GM19025 (cell line): ENCODE measurements around the gene CYP4B1.
"Not testable (repeated sequence)": the region's sequence is repeated elsewhere in the genome, so short reads cannot be mapped to it uniquely, and the experiment has no call there.

Experiments used
- ATAC-seq: cut with Tn5 transposase; IDR thresholded peaks from one replicate; pipeline ENCODE4 v1.9.1; 2021; ENCODE audit warnings: mild to moderate bottlenecking, low read depth, moderate library complexity; ENCODE audit not compliant: unreplicated experiment

CYP4B1 gene

GRCh38 chr1:46798810-46799209 lies at the start of gene CYP4B1:
CYP4B1 (plus strand) TSS chr1:46799046; CDS start chr1:46799082, 36 bp downstream.
- no peak for ATAC-seq

- no peak for ATAC-seq
These were observed 49.4 kb upstream of the CYP4B1 start for GRCh38 chr1:46749404-46749803.

DNA sequence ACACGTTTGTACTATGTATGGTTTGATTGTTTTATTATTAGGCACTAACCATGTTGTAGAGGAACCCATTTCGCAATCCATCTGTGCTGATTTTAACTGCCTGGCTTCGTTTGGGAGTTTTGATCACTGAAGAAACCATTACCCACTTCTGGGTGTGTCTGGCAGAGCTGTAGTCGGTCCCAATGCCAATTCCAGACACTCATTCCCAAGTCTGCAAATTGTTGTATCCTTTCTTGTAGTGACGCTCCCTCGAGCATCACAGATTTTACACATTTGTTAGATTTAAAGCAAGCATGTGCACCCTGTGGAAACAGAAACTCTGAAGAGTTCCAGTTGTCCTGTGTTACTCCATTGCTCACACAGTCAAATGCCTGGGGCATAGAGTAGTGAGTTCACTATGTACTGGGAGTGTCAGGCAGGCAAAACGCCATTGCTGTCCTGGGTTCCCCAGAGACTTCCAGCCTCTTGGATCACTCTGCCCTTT lies 48.9 kb upstream of the CYP4B1 start:
- no peak for ATAC-seq

DNA sequence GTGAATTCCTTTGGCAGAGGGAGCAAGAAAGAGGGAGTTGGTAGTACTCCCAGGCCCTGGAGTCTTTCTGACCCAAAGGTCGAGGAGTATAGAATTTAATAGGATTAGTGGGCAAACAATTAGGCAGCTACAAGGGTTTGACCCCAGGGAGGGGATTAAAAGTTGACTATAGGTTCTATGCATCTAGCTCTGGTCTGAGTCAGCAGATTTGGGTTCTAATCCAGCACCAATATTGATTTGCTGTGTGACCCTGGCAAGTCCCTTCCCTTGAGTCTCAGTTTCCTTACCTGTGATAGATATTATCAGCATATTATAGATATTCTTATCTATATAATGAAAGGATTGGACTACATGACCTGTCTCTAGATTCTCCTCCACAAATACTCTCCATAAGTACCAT lies 44.9 kb upstream of the CYP4B1 start:
- no peak for ATAC-seq

- not testable (repeated sequence) for ATAC-seq
These were observed 44.1 kb upstream of the CYP4B1 start for GRCh38 chr1:46754707-46755106.

DNA sequence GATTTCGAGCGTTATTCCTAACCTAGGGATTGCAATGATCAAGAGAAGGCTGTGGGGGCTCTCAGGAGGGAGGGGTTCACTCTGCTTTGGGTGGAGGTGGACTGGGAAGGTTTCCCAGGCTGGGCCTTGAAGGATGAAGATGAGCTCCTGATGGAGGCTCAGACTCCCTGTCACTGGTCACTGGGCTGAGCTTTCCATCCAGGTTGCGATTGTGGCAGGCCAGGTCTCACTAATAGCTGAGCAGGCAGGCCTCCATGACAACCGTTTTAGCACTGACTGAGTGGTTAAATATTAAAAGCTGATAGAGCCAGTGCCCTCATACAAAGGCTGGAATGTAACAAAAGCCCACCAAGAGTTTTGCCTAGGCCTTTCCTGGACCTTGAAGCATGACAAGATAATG lies 43.7 kb upstream of the CYP4B1 start:
- no peak for ATAC-seq

- ATAC-seq: no peak
These were observed 41.4 kb upstream of the CYP4B1 start for GRCh38 chr1:46757247-46757955.

DNA sequence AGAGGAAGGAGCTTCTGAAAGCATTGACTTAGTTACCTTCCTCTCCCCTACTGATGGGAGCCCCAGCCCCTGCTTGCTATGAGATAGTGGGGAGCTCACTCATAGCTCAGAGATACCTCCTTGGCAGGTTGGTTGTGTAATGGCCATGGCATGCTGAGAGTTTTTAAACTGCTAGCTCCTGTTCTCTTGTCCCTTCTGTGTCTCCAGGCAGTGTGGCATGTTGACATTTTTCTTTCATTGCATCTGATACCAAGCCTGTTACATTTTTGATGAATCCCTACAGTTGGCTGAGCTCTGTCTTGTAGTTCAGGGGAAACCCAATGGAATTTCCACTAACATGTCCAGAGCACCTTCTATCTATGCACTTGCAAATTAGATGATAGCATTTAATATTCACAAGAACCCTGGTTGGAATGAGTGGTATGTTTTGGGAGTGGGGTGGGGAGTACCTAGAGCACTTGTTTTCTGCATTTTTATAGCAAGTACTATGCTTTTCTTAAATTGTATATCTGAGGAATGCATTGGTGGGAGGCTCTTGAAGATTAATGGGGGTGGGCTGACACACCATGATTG lies 40.8 kb upstream of the CYP4B1 start:
- no peak for ATAC-seq

GRCh38 chr1:46760558-46761166 lies 38.2 kb upstream of the CYP4B1 start:
- ATAC-seq: no peak

- ATAC-seq: no peak
These were observed 37.1 kb upstream of the CYP4B1 start for GRCh38 chr1:46761740-46762139.

DNA sequence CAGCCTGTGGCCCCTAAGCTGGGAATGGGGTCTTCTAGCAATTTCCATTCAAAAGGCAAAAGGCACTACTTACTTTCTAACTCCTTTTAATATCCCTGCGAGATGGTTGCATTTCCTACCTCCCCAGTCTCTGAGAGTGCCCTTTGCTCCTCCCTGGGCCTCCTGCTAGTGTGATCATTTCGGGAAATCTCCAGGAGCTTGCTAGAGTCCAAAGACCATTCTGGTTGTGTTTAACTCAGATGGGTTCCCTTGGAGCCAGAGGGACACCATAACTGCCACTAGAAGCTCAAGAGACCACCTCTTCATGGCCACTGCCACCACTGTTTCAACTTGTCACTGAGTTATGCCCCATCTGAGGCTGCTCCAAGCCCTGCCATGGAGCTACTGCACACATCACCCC lies 34.4 kb upstream of the CYP4B1 start:
- no peak for ATAC-seq

DNA sequence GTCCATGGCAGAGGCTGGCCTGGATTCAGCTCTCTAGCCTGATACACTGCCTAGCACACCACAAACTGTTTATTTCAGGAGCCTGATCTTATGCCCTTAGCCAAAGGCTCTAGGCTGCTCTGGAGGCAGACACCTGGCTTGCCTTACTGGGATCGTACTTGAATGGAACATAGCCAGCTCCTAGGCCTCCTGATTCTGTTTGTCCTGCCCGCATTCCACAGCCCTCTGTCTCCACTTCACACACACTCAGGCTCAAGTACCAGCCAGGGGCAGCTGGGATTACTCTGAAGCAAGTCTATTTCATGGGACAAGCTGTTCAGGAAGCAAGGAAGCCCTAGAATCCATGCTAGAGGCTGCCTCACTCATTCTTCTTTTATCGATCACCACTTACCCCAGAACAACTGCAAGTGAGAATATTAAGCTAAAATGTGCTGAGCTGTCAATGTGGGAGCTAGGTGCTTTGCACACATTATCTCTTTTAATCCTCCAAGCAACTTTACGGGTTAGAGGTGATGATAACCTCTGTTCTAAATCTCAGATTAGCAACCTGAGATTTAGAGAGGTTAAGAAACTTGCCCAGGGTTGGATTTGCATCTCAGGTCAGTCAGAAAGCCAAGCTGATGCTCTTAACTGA lies 31.1 kb upstream of the CYP4B1 start:
- no peak for ATAC-seq

GRCh38 chr1:46768445-46768844 lies 30.4 kb upstream of the CYP4B1 start:
- no peak for ATAC-seq

- no peak for ATAC-seq
These were observed 29.7 kb upstream of the CYP4B1 start for GRCh38 chr1:46769028-46769740.

DNA sequence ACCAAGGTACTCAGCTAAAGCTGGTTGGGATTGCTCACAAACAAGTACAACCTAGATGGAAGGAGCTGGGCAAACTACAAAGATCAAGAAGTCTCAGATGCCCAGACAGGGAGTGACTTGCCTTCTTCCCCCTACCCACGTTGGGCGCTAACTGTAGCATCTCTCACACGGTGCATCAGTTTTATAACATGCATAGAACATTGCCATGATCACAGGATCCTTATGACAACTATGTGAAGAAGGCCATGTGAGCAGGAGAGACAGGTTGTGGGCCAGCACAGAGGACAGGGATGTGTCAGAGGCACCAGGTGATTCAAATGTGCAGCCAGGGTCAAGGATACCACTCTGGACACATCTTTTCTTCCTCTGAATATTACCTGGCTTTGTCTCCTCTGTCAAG lies 28.3 kb upstream of the CYP4B1 start:
- no peak for ATAC-seq

- no peak for ATAC-seq
These were observed 26.3 kb upstream of the CYP4B1 start for GRCh38 chr1:46772571-46772970.

DNA sequence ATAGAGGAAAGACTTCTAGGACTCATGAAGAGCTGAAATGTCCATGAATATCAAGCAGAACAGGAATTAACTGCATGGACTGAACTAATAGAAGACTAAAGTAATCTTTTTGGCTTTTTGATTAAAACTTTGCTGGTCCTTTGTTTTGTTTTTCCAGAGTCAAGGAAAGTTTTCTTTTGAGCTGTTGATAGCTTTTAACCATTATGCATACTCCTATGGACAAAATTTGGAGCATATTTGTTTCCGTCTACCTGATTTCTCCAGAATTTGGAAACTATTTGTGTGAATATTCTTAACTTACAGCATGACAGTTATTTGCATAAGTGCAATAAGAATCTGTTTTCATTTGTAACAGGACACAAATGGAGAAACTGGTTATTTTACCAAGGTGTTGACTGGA lies 24.5 kb upstream of the CYP4B1 start:
- ATAC-seq: no peak

GRCh38 chr1:46778456-46778855 lies 20.4 kb upstream of the CYP4B1 start:
- ATAC-seq: not testable (repeated sequence)

GRCh38 chr1:46784666-46785065 lies 14.2 kb upstream of the CYP4B1 start:
- no peak for ATAC-seq

DNA sequence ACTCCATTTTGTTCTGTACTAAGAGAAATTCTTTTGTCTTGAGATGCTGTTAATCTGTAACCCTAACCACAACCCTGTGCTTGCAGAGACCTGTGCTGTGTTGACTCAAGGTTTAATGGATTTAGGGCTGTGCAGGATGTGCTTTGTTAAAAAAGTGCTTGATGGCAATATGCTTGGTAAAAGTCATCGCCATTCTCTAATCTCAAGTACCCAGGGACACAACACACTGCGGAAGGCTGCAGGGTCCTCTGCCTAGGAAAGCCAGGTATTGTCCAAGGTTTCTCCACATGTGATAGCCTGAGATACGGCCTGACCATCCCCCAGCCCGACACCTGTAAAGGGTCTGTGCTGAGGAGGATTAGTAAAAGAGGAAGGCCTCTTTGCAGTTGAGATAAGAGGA lies 10.2 kb upstream of the CYP4B1 start:
- ATAC-seq: not testable (repeated sequence)
